ENCODE results near the gene ERC2. TPM values are rescaled to one million over a fixed set of nuclear protein-coding genes. Genes with fewer than 3 reads are reported as not detected.

ERC2 gene
- total and polyA plus RNA-seq, 2 of the 13 experiments (the other 11 are each of a cell fraction or from before 2014, with no cell fraction given), result 0.16 to 0.22 TPM

DNA sequence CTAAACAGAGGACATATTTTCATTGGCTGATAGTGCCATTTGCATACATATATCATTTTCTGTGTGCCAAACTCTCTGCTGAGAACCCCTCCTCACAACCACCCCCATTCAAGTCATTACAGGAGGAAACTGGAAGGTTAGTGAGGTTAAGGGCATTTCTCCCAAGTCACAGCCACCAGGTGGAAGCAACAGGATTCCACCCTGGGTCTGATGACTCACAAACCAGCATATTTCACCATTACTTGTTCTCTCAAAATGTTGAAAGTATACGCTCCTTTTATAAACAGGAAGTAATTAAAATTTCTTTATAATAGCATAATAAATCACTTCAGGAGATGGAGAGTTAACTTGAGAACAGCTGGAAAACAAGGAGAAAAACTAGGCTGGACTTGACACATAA, 582.5 kb downstream of the ERC2 start:
- FAIRE-seq (no peak), DNase-seq (ENCODE audit: low spot score) (no peak), ATAC-seq (no peak)
- H3K79me2 ChIP-seq (ENCODE audit: insufficient read depth, low read length), result no peaks in the 10 kb centered on the region
- in situ Hi-C loops (cut with HindIII; ENCODE audit: extremely low pct_ligation_motif_present, low pct_unique_long_range_greater_than_20kb), result no loop called here
- no peaks in the 10 kb centered on the region; a peak in 1 of 5 replicates for H3K27me3 ChIP-seq (ENCODE audit: control insufficient read depth in 1 of 2, insufficient read depth in 2 of 2, low read length in 2 of 2)
- H2AFZ ChIP-seq (ENCODE audit: low read length), result no peak overlapping the region
- no peaks in the 10 kb centered on the region for H3K9me3 ChIP-seq (ENCODE audit: low read length)
- H3K4me1 ChIP-seq (ENCODE audit: insufficient read depth, low read length), result no peaks in the 10 kb centered on the region
- H4K20me1 ChIP-seq (ENCODE audit: insufficient read depth, low read length), result no peaks in the 10 kb centered on the region
- 3% methylated on average over 1 of the region's 1 CpG for WGBS (ENCODE audit: low lambda C conversion rate)
- ChIA-PET CTCF (ENCODE audit: low intra/inter-chr PET ratio, low total read pairs) (no interaction called here), POLR2A (no interaction called here)
- no peaks in the 10 kb centered on the region for H3K36me3 ChIP-seq (replicated peaks in 1 of 2; ENCODE audit: control insufficient read depth in 1 of 2, insufficient read depth in 2 of 2, low read length in 2 of 2)
- intact Hi-C loops (cut with micrococcal nuclease; ENCODE audit: unreplicated experiment), result no loop called here
- H3K9ac ChIP-seq (ENCODE audit: insufficient read depth, low read depth, low read length), result no peak overlapping the region
- TF ChIP-seq NFRKB (IDR thresholded peaks at IDR 0.05) (no peak), ZNF20 (CRISPR knock-in tag; IDR thresholded peaks at IDR 0.05) (no peak), CREM (IDR thresholded peaks at IDR 0.05) (no peak), CREM (CRISPR knock-in tag; IDR thresholded peaks at IDR 0.05) (no peak), ZNF382 (CRISPR knock-in tag; IDR thresholded peaks at IDR 0.05; ENCODE audit: borderline replicate concordance) (no peak), MEIS2 (CRISPR knock-in tag; IDR thresholded peaks at IDR 0.05) (no peak), ZNF30 (CRISPR knock-in tag; IDR thresholded peaks at IDR 0.05) (no peak), FOXJ3 (CRISPR knock-in tag; IDR thresholded peaks at IDR 0.05; ENCODE audit: borderline replicate concordance) (no peak), ZNF782 (CRISPR knock-in tag; IDR thresholded peaks at IDR 0.05; ENCODE audit: borderline replicate concordance) (no peak), CENPX (CRISPR knock-in tag; IDR thresholded peaks at IDR 0.05) (no peak), DR1 (CRISPR knock-in tag; IDR thresholded peaks at IDR 0.05) (no peak)
- TF ChIP-seq, protein P1, sequence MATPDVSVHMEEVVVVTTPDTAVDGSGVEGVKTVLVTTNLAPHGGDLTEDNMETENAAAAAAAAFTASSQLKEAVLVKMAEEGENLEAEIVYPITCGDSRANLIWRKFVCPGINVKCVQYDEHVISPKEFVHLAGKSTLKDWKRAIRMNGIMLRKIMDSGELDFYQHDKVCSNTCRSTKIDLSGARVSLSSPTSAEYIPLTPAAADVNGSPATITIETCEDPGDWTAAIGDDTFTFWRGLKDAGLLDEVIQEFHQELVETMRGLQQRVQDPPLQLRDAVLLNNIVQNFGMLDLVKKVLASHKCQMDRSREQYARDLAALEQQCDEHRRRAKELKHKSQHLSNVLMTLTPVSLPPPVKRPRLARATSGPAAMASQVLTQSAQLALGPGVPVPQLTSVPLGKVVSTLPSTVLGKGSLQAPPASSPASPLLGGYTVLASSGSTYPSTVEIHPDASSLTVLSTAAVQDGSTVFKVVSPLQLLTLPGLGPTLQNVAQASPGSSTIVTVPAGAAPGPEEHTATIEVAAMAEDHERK (CRISPR knock-in tag; IDR thresholded peaks at IDR 0.05; ENCODE audit: low read depth), result no peak
- TF ChIP-seq, protein P2, sequence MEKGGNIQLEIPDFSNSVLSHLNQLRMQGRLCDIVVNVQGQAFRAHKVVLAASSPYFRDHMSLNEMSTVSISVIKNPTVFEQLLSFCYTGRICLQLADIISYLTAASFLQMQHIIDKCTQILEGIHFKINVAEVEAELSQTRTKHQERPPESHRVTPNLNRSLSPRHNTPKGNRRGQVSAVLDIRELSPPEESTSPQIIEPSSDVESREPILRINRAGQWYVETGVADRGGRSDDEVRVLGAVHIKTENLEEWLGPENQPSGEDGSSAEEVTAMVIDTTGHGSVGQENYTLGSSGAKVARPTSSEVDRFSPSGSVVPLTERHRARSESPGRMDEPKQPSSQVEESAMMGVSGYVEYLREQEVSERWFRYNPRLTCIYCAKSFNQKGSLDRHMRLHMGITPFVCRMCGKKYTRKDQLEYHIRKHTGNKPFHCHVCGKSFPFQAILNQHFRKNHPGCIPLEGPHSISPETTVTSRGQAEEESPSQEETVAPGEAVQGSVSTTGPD (CRISPR knock-in tag; IDR thresholded peaks at IDR 0.05), result no peak
- no TSS peak for BruUV-seq (replicated peaks)
- no peak overlapping the region for H3K4me2 ChIP-seq (ENCODE audit: low read depth, low read length)
- H3K4me3 ChIP-seq (replicated peaks in 1 of 3; ENCODE audit: insufficient read depth in 1 of 3, low read depth in 2 of 3, low read length in 3 of 3), result no peak overlapping the region
- no peak overlapping the region for H3K27ac ChIP-seq (ENCODE audit: extremely low read length, insufficient read depth, low read length)
